Tibial nerve (tissue), 4 donors: ENCODE data around the gene KSR1. TPM values are rescaled to one million over a fixed set of nuclear protein-coding genes. Genes with fewer than 3 reads are reported as not detected.

Experiments
- DNase-seq, 2 donors: peaks; one replicate each; pipeline ENCODE4 v3.0.0-alpha.2; 2019; ENCODE audit warnings: low spot score in 2 of 2
- H3K27ac ChIP-seq, 4 donors: fragments of 200-600 bp; sonication (generic) in 3 of 4; one replicate each; pipeline ENCODE4 v1.5.1; 2017 to 2019; ENCODE audit warnings: mild to moderate bottlenecking in 1 of 4
- H3K27me3 ChIP-seq, 2 donors: fragments of 200-600 bp; sonication (generic) in 1 of 2; one replicate each; pipeline versions ENCODE4 v1.5.1 to v1.6.0; 2017 to 2019
- H3K36me3 ChIP-seq, 3 donors: fragments of 200-600 bp; sonication (generic); one replicate each; pipeline ENCODE4 v1.5.1; 2018 to 2019
- H3K4me1 ChIP-seq, 4 donors: fragments of 200-600 bp; sonication (generic) in 3 of 4; one replicate each; pipeline ENCODE4 v1.5.1; 2017 to 2019
- H3K4me3 ChIP-seq, 4 donors: fragments of 200-600 bp; sonication (generic) in 3 of 4; one replicate each; pipeline ENCODE4 v1.5.1; 2017 to 2019; ENCODE audit warnings: mild to moderate bottlenecking in 1 of 4, moderate library complexity in 1 of 4
- H3K9me3 ChIP-seq, 4 donors: fragments of 200-600 bp; sonication (generic) in 3 of 4; one replicate each; pipeline ENCODE4 v1.5.1; 2017 to 2019
- EP300 ChIP-seq, 2 donors: sonication (generic); formaldehyde crosslinking; IDR thresholded peaks; one replicate each; pipeline ENCODE4 v1.6.1; 2017; ENCODE audit warnings: antibody characterized with exemption in 2 of 2, mild to moderate bottlenecking in 1 of 2
- POLR2A ChIP-seq, 2 donors: fragments of 450-650 bp; IDR thresholded peaks; one replicate each; pipeline ENCODE4 v1.6.1; 2017; ENCODE audit warnings: antibody characterized with exemption in 2 of 2, mild to moderate bottlenecking in 2 of 2, moderate library complexity in 2 of 2
- WGBS, 2 donors: methylation state at CpG; one replicate each; pipeline ENCODE4 v1.1.5; 2018; 5-methylcytosine and 5-hydroxymethylcytosine counted together
- total RNA-seq, 4 donors: library from RNA; depleted of rRNA; stranded (reverse); fragments of >200 nt; gene quantifications; one replicate each; pipeline ENCODE4 v1.1.0, GENCODE V29; 2016
- TF ChIP-seq, protein P1 (sequence below), 5 experiments: fragments of 200-600 bp in 3 of 5; fragments of 450-650 bp in 2 of 5; sonication (generic) in 3 of 5; IDR thresholded peaks; one replicate each; pipeline ENCODE4 v1.5.1; 2016 to 2019; ENCODE audit warnings: antibody characterized with exemption in 5 of 5, mild to moderate bottlenecking in 3 of 5, moderate library complexity in 2 of 5

The KSR1 gene
- total RNA-seq, 4 donors from 2014 or later, result 45.1 to 110 (median 54.2) TPM

- no peak overlapping the region for H3K4me3 ChIP-seq
- no peak for DNase-seq
- peaks cover 0 to 85% (median 0%) of the 10 kb centered on the region in 3 donors for H3K36me3 ChIP-seq
- 94 to 95% methylated on average over 15 of the region's 15 CpGs for WGBS, 2 donors
- H3K27ac ChIP-seq, result no peak overlapping the region
- no peak for TF ChIP-seq EP300 (IDR thresholded peaks at IDR 0.05)
- no peaks in the 10 kb centered on the region for H3K27me3 ChIP-seq
- no peaks in the 10 kb centered on the region for H3K9me3 ChIP-seq
- H3K4me1 ChIP-seq, result peaks cover 0 to 4% (median 0%) of the 10 kb centered on the region in 4 donors
Measured at GRCh38 chr17:27588354-27588753, 132.1 kb downstream of the KSR1 start.

GRCh38 chr17:27590864-27591263 is 134.6 kb downstream of the KSR1 start:
- 92 to 95% methylated on average over 3 of the region's 3 CpGs for WGBS, 2 donors
- peaks cover 0 to 84% (median 0%) of the 10 kb centered on the region in 3 donors for H3K36me3 ChIP-seq

GRCh38 chr17:27591986-27592385 is 135.7 kb downstream of the KSR1 start:
- H3K36me3 ChIP-seq, result peaks cover 0 to 82% (median 0%) of the 10 kb centered on the region in 3 donors
- WGBS, 2 donors, result 84 to 91% methylated on average over 3 of the region's 3 CpGs
- no peaks in the 10 kb centered on the region for H3K27me3 ChIP-seq
- H3K9me3 ChIP-seq, result no peaks in the 10 kb centered on the region
- DNase-seq, result no peak
- H3K4me3 ChIP-seq, result no peak overlapping the region
- H3K4me1 ChIP-seq, result peaks cover 0 to 4% (median 0%) of the 10 kb centered on the region in 4 donors
- TF ChIP-seq POLR2A (IDR thresholded peaks at IDR 0.05) (no peak), EP300 (IDR thresholded peaks at IDR 0.05) (no peak)
- TF ChIP-seq, protein P1, sequence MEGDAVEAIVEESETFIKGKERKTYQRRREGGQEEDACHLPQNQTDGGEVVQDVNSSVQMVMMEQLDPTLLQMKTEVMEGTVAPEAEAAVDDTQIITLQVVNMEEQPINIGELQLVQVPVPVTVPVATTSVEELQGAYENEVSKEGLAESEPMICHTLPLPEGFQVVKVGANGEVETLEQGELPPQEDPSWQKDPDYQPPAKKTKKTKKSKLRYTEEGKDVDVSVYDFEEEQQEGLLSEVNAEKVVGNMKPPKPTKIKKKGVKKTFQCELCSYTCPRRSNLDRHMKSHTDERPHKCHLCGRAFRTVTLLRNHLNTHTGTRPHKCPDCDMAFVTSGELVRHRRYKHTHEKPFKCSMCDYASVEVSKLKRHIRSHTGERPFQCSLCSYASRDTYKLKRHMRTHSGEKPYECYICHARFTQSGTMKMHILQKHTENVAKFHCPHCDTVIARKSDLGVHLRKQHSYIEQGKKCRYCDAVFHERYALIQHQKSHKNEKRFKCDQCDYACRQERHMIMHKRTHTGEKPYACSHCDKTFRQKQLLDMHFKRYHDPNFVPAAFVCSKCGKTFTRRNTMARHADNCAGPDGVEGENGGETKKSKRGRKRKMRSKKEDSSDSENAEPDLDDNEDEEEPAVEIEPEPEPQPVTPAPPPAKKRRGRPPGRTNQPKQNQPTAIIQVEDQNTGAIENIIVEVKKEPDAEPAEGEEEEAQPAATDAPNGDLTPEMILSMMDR (IDR thresholded peaks at IDR 0.05), result no peak
- H3K27ac ChIP-seq, result no peak overlapping the region

More at GRCh38 chr17:27590864-27591263, 134.6 kb downstream of the KSR1 start:
- no peak for TF ChIP-seq EP300 (IDR thresholded peaks at IDR 0.05)
- no peak for TF ChIP-seq POLR2A (IDR thresholded peaks at IDR 0.05)
- TF ChIP-seq, protein P1 (IDR thresholded peaks at IDR 0.05), result no peak
- Histone ChIP-seq H3K9me3 (no peaks in the 10 kb centered on the region), H3K27me3 (no peaks in the 10 kb centered on the region), H3K4me3 (no peak overlapping the region), H3K27ac (no peak overlapping the region), H3K4me1 (peaks cover 0 to 4% (median 0%) of the 10 kb centered on the region in 4 donors)
- DNase-seq, result no peak

- Histone ChIP-seq H3K27ac (no peak overlapping the region), H3K27me3 (no peaks in the 10 kb centered on the region), H3K4me1 (no peaks in the 10 kb centered on the region), H3K4me3 (no peak overlapping the region), H3K36me3 (peaks cover 0 to 83% (median 0%) of the 10 kb centered on the region in 3 donors), H3K9me3 (no peaks in the 10 kb centered on the region)
- WGBS, 2 donors, result 93 to 94% methylated on average over 7 to 9 of the region's 9 CpGs
- DNase-seq, result no peak
- no peak for TF ChIP-seq POLR2A (IDR thresholded peaks at IDR 0.05)
- TF ChIP-seq, protein P1 (IDR thresholded peaks at IDR 0.05), result no peak
- no peak for TF ChIP-seq EP300 (IDR thresholded peaks at IDR 0.05)
Measured at GRCh38 chr17:27593232-27593856, 137.1 kb downstream of the KSR1 start.

DNA sequence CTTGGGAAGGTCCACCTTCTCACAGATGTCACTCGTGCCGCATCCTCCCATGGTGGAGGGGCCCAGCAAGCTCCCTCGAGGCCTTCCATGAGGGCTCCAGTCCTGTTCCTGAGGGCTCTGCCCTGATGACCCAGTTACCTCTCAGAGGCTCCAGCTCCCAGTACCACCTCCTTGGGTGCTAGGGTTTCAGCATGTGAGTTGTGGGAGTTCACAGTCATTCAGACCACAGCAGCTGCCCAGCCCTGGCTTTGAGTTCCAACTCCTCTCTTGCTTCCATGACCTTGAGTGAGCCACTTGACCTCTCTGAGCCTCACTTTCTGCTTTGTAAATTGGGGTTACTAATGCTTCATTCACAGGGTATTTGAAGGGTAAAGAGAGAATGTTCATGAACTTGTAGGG is 137.6 kb downstream of the KSR1 start:
- Histone ChIP-seq H3K27me3 (no peaks in the 10 kb centered on the region), H3K36me3 (peaks cover 0 to 83% (median 0%) of the 10 kb centered on the region in 3 donors), H3K27ac (no peak overlapping the region), H3K9me3 (no peaks in the 10 kb centered on the region), H3K4me3 (no peak overlapping the region), H3K4me1 (no peaks in the 10 kb centered on the region)
- WGBS, 2 donors, result 93 to 94% methylated on average over 3 of the region's 3 CpGs
- DNase-seq, result no peak
- TF ChIP-seq, protein P1 (IDR thresholded peaks at IDR 0.05), result no peak
- TF ChIP-seq EP300 (IDR thresholded peaks at IDR 0.05) (no peak), POLR2A (IDR thresholded peaks at IDR 0.05) (no peak)
